PC-3 (cell line): ENCODE measurements around the gene INAFM2. TPM values are rescaled to one million over a fixed set of nuclear protein-coding genes. Genes with fewer than 3 reads are reported as not detected.

Experiments used
- ATAC-seq: fragments of 200-7000 bp; cut with Tn5 transposase; 2 replicates; pipeline ENCODE4 v1.9.1; 2020; ENCODE audit warnings: mild to moderate bottlenecking, moderate library complexity
- BruUV-seq: library from RNA; stranded (reverse); fragments of 400-500 nt; replicated peaks from 2 replicates; lab custom pipeline; 2021; lab: Mats Ljungman, UMichigan
- CTCF ChIA-PET: fragments of 300-600 bp; sonication (Branson Sonifier 250); formaldehyde crosslinking; loops from one replicate; lab custom pipeline; 2022; ENCODE audit warnings: antibody characterized with exemption; lab: Charles Lee
- POLR2A ChIA-PET: fragments of 300-600 bp; sonication (Branson Sonifier 250); formaldehyde crosslinking; loops from one replicate; lab custom pipeline; 2022; ENCODE audit warnings: antibody characterized with exemption; ENCODE audit not compliant: unreplicated experiment; lab: Charles Lee
- DNase-seq: peaks from one replicate; pipeline ENCODE4 v3.0.0-alpha.2; 2015
- H2AFZ ChIP-seq: fragments of 300-600 bp; sonication (generic); 2 replicates; pipeline ENCODE4 v1.6.0; 2016; ENCODE audit warnings: antibody characterized with exemption, low read length
- H3F3A ChIP-seq: fragments of 300-600 bp; sonication (generic); one replicate; pipeline ENCODE4 v1.6.0; 2017; ENCODE audit warnings: antibody characterized with exemption, low read length, control low read depth, mild to moderate bottlenecking; ENCODE audit not compliant: unreplicated experiment
- H3K27ac ChIP-seq: fragments of 300-600 bp; sonication (generic); 2 replicates; pipeline ENCODE4 v1.5.1; 2016; ENCODE audit warnings: mild to moderate bottlenecking, low read length
- H3K27me3 ChIP-seq: fragments of 300-600 bp; sonication (generic); 2 replicates; pipeline ENCODE4 v1.6.1; 2016; ENCODE audit warnings: low read length, mixed read lengths
- H3K36me3 ChIP-seq: fragments of 300-600 bp; sonication (generic); 2 replicates; pipeline ENCODE4 v1.6.1; 2016; ENCODE audit warnings: low read depth, mixed run types, low read length, mixed read lengths
- H3K4me1 ChIP-seq: fragments of 300-600 bp; sonication (generic); 2 replicates; pipeline ENCODE4 v1.5.1; 2016; ENCODE audit warnings: low read length; ENCODE audit not compliant: insufficient read depth
- H3K4me2 ChIP-seq: fragments of 300-600 bp; sonication (generic); 2 replicates; pipeline ENCODE4 v1.6.0; 2016; ENCODE audit warnings: low read length
- H3K4me3 ChIP-seq: fragments of 300-600 bp; sonication (generic); 2 replicates; pipeline ENCODE4 v1.5.1; 2016; ENCODE audit warnings: mild to moderate bottlenecking, low read length, mixed read lengths
- H3K79me2 ChIP-seq: fragments of 300-600 bp; sonication (generic); 2 replicates; pipeline ENCODE4 v1.6.1; 2017; ENCODE audit warnings: low read length, mixed read lengths
- H3K9ac ChIP-seq: fragments of 300-600 bp; sonication (generic); 2 replicates; pipeline ENCODE4 v1.6.0; 2016; ENCODE audit warnings: mild to moderate bottlenecking, low read length
- H3K9me2 ChIP-seq: fragments of 300-600 bp; sonication (generic); replicated peaks from 2 replicates; pipeline ENCODE4 v1.6.1; 2016; ENCODE audit warnings: mixed run types, low read length, mixed read lengths
- H3K9me3 ChIP-seq: fragments of 300-600 bp; sonication (generic); 2 replicates; pipeline ENCODE4 v1.6.1; 2016; ENCODE audit warnings: low read length, mixed read lengths
- H4K20me1 ChIP-seq: fragments of 300-600 bp; sonication (generic); 2 replicates; pipeline ENCODE4 v1.6.1; 2016; ENCODE audit warnings: low read length, mixed read lengths
- EZH2 ChIP-seq: fragments of 300-600 bp; sonication (generic); IDR thresholded peaks from one replicate; pipeline ENCODE4 v1.6.1; 2017; ENCODE audit warnings: antibody characterized with exemption, mild to moderate bottlenecking, low read length; ENCODE audit not compliant: unreplicated experiment
- EZH2phosphoT487 ChIP-seq: fragments of 300-600 bp; sonication (generic); IDR thresholded peaks from 2 replicates; pipeline ENCODE4 v1.6.1; 2018; ENCODE audit warnings: mild to moderate bottlenecking, antibody characterized with exemption, low read length, borderline replicate concordance
- intact Hi-C: fragments of 100-400 bp; cut with micrococcal nuclease; formaldehyde crosslinking; loops from 2 replicates; pipeline ENCODE4 v1.9.0; 2023
- total RNA-seq: library from RNA; depleted of rRNA; stranded (reverse); fragments of >200 nt; gene quantifications from 2 replicates; pipeline ENCODE4 v1.2.3, GENCODE V29; 2014
- TF ChIP-seq, protein P1 (sequence below): fragments of 300-600 bp; sonication (generic); conservative IDR thresholded peaks from 2 replicates; pipeline ENCODE4 v1.5.1; 2017; ENCODE audit warnings: antibody characterized with exemption, low read depth, mild to moderate bottlenecking, low read length

Gene INAFM2
- total RNA-seq, 1 experiment from 2014 or later, result 22.1 TPM

DNA sequence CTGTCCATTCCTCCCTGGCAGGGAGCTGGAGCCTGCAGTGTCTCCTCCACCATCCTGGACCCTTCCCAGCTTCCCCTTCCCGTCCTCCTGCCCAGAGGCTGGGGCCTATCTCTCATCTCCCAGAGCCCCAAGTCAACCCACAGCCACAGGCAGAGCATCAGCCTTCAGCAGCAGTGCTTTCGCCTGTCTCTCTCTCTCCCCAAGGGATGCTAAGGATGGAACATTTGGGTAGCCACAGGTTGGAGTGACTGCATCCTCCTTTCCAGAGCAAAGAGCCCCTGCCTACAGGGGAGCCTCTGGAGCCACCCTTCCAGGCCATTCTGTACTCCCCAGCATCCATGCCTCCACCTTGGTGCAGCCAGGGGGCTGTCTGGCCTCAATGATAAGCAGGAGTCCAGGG lies 19.9 kb upstream of the INAFM2 start:
- Histone ChIP-seq H4K20me1 (no peaks in the 10 kb centered on the region), H3K4me1 (no peaks in the 10 kb centered on the region), H3K27me3 (no peaks in the 10 kb centered on the region), H3K9ac (no peak overlapping the region), H3F3A (no peaks in the 10 kb centered on the region), H3K36me3 (no peaks in the 10 kb centered on the region), H3K4me2 (no peak overlapping the region), H3K4me3 (no peak overlapping the region), H2AFZ (no peak overlapping the region), H3K9me2 (no peaks in the 10 kb centered on the region), H3K27ac (no peak overlapping the region), H3K79me2 (no peaks in the 10 kb centered on the region), H3K9me3 (no peaks in the 10 kb centered on the region)
- TF ChIP-seq EZH2phosphoT487 (no peak), EZH2 (no peak)
- TF ChIP-seq, protein P1, sequence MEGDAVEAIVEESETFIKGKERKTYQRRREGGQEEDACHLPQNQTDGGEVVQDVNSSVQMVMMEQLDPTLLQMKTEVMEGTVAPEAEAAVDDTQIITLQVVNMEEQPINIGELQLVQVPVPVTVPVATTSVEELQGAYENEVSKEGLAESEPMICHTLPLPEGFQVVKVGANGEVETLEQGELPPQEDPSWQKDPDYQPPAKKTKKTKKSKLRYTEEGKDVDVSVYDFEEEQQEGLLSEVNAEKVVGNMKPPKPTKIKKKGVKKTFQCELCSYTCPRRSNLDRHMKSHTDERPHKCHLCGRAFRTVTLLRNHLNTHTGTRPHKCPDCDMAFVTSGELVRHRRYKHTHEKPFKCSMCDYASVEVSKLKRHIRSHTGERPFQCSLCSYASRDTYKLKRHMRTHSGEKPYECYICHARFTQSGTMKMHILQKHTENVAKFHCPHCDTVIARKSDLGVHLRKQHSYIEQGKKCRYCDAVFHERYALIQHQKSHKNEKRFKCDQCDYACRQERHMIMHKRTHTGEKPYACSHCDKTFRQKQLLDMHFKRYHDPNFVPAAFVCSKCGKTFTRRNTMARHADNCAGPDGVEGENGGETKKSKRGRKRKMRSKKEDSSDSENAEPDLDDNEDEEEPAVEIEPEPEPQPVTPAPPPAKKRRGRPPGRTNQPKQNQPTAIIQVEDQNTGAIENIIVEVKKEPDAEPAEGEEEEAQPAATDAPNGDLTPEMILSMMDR, result no peak
- ChIA-PET POLR2A (interaction anchor here (0.6 kb wide), 1 partner anchor 19 kb away, joined by 3 read pairs; no protein-coding TSS in a partner anchor), CTCF (no interaction called here)
- intact Hi-C loops, result no loop called here
- DNase-seq (no peak), ATAC-seq (no peak)
- no TSS peak for BruUV-seq

DNA sequence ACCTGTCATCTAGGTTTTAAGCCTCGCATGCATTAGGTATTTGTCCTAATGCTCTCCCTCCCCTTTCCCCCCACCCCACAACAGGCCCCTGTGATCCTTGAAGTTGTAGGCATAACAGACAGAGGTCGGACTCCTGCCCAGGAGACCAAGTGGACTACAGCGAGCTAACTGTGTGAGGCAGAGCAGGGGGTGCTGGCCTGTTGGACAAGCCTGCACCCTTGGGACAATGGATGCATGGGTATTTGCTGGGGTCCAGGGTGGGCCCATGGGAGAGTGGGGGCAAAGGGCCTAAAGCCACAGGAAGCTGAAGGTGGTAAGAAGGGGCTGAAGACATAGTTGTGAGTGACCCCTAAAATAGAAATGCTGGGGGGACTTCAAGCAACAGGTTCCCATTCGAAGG lies 18.2 kb upstream of the INAFM2 start:
- Histone ChIP-seq H3K9me3 (no peaks in the 10 kb centered on the region), H3K36me3 (no peaks in the 10 kb centered on the region), H3K4me3 (no peak overlapping the region), H3K27me3 (no peaks in the 10 kb centered on the region), H3K27ac (no peak overlapping the region), H3K4me2 (no peak overlapping the region), H3K79me2 (no peaks in the 10 kb centered on the region), H4K20me1 (no peaks in the 10 kb centered on the region), H3K9ac (no peak overlapping the region), H3K4me1 (no peaks in the 10 kb centered on the region), H3F3A (no peaks in the 10 kb centered on the region), H3K9me2 (no peaks in the 10 kb centered on the region), H2AFZ (no peak overlapping the region)
- DNase-seq, result no peak
- no peak for ATAC-seq
- POLR2A ChIA-PET, result no interaction called here
- intact Hi-C loops, result no loop called here
- no TSS peak for BruUV-seq
- CTCF ChIA-PET, result no interaction called here
- TF ChIP-seq, protein P1, result no peak
- no peak for TF ChIP-seq EZH2phosphoT487
- TF ChIP-seq EZH2, result no peak

DNA sequence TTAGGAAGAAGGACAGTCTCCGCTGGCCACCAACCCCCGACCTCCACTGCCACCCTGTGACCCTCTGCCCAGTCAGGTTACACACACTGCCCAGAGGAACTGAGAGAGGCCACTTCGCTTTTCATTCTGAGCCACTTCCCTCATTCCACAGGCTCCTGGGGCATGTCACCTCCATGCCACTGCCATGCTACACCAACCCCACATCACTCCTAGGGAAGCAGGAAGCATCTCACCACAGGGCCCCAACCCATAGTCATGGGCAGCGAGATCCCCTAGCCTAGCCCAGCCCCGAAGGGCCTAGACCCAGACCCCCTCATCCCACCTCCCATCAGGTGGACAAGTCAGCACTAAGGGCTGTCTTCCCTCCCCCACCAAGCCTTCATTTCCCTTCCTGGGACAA lies 17.1 kb upstream of the INAFM2 start:
- H3K79me2 ChIP-seq, result no peaks in the 10 kb centered on the region
- no peaks in the 10 kb centered on the region for H3K9me3 ChIP-seq
- intact Hi-C loops, result no loop called here
- TF ChIP-seq EZH2 (no peak), EZH2phosphoT487 (no peak)
- TF ChIP-seq, protein P1, result no peak
- no peak overlapping the region for H3K27ac ChIP-seq
- no TSS peak for BruUV-seq
- H3K36me3 ChIP-seq, result no peaks in the 10 kb centered on the region
- H3K4me3 ChIP-seq, result no peak overlapping the region
- DNase-seq (no peak), ATAC-seq (no peak)
- no peaks in the 10 kb centered on the region for H4K20me1 ChIP-seq
- no peak overlapping the region for H3K4me2 ChIP-seq
- no peak overlapping the region for H3K9ac ChIP-seq
- H3K9me2 ChIP-seq, result no peaks in the 10 kb centered on the region
- H3F3A ChIP-seq, result no peaks in the 10 kb centered on the region
- H2AFZ ChIP-seq, result no peak overlapping the region
- no peaks in the 10 kb centered on the region for H3K4me1 ChIP-seq
- CTCF ChIA-PET, result no interaction called here
- H3K27me3 ChIP-seq, result no peaks in the 10 kb centered on the region
- POLR2A ChIA-PET, result no interaction called here
